PC-9 (cell line): Measurements from ENCODE around the gene MAZ. TPM values are rescaled to one million over a fixed set of nuclear protein-coding genes. Genes with fewer than 3 reads are reported as not detected.

ENCODE experiments used
- BruUV-seq: library from RNA; stranded (reverse); fragments of 400-500 nt; replicated peaks from 2 replicates; lab custom pipeline; 2021; lab: Mats Ljungman, UMichigan
- CTCF ChIA-PET: fragments of 300-600 bp; sonication (Branson Sonifier 250); formaldehyde crosslinking; loops from one replicate; lab custom pipeline; 2022; ENCODE audit warnings: antibody characterized with exemption; lab: Charles Lee
- POLR2A ChIA-PET: fragments of 300-600 bp; sonication (Branson Sonifier 250); formaldehyde crosslinking; loops from one replicate; lab custom pipeline; 2022; ENCODE audit warnings: antibody characterized with exemption; ENCODE audit not compliant: unreplicated experiment; lab: Charles Lee
- DNase-seq, 2 experiments: peaks; one replicate each; pipeline versions ENCODE4 v3.0.0 to v3.0.0-alpha.2; 2015 to 2022; ENCODE audit warnings: mixed read lengths in 1 of 2
- H2AFZ ChIP-seq: fragments of 200-600 bp; sonication (generic); 2 replicates; pipeline ENCODE4 v1.8.1; 2017; ENCODE audit warnings: antibody characterized with exemption
- H3F3A ChIP-seq: fragments of 200-600 bp; sonication (generic); 2 replicates; pipeline ENCODE4 v1.8.1; 2017; ENCODE audit warnings: antibody characterized with exemption, mild to moderate bottlenecking, low read depth; ENCODE audit not compliant: insufficient read depth
- H3K27ac ChIP-seq: fragments of 200-600 bp; sonication (generic); 2 replicates; pipeline ENCODE4 v1.6.1; 2016; ENCODE audit warnings: mixed run types
- H3K27me3 ChIP-seq: fragments of 200-600 bp; sonication (generic); 2 replicates; pipeline ENCODE4 v1.6.1; 2016; ENCODE audit warnings: low read depth, mixed run types; ENCODE audit not compliant: insufficient read depth
- H3K36me3 ChIP-seq: fragments of 200-600 bp; sonication (generic); 2 replicates; pipeline ENCODE4 v1.6.1; 2016; ENCODE audit warnings: low read depth, mixed run types
- H3K4me1 ChIP-seq: fragments of 200-600 bp; sonication (generic); replicated peaks from 2 replicates; pipeline ENCODE4 v1.6.1; 2016; ENCODE audit warnings: mixed run types; ENCODE audit not compliant: insufficient read depth
- H3K4me2 ChIP-seq: fragments of 200-600 bp; sonication (generic); 2 replicates; pipeline ENCODE4 v1.6.1; 2017; ENCODE audit warnings: mixed run types
- H3K4me3 ChIP-seq: fragments of 200-600 bp; sonication (generic); 2 replicates; pipeline ENCODE4 v1.6.1; 2016; ENCODE audit warnings: mixed run types
- H3K79me2 ChIP-seq: fragments of 200-600 bp; sonication (generic); 2 replicates; pipeline ENCODE4 v1.6.1; 2017; ENCODE audit warnings: low read depth, mixed run types
- H3K9me2 ChIP-seq: fragments of 200-600 bp; sonication (generic); 2 replicates; pipeline ENCODE4 v1.8.1; 2017; ENCODE audit warnings: mild to moderate bottlenecking; ENCODE audit not compliant: insufficient read depth
- H3K9me3 ChIP-seq: fragments of 200-600 bp; sonication (generic); 2 replicates; pipeline ENCODE4 v1.8.1; 2016; ENCODE audit warnings: low read depth; ENCODE audit not compliant: insufficient read depth
- H4K20me1 ChIP-seq: fragments of 200-600 bp; sonication (generic); 2 replicates; pipeline ENCODE4 v1.8.1; 2017; ENCODE audit not compliant: insufficient read depth
- EZH2 ChIP-seq: fragments of 200-600 bp; sonication (generic); IDR thresholded peaks from 2 replicates; pipeline ENCODE4 v1.8.0; 2017; ENCODE audit warnings: antibody characterized with exemption, low read depth
- intact Hi-C: fragments of 100-400 bp; cut with micrococcal nuclease; formaldehyde crosslinking; loops from one replicate; pipeline ENCODE4 v1.10.0; 2022; ENCODE audit not compliant: unreplicated experiment
- total RNA-seq: library from RNA; stranded (reverse); gene quantifications from 2 replicates; pipeline ENCODE4 v1.2.3, GENCODE V29; 2021
- TF ChIP-seq, protein P1 (sequence below): fragments of 200-600 bp; sonication (generic); conservative IDR thresholded peaks from 2 replicates; pipeline ENCODE4 v1.6.1; 2017; ENCODE audit warnings: mixed run types, antibody characterized with exemption, mild to moderate bottlenecking, moderate library complexity

MAZ gene
- total RNA-seq, 1 experiment from 2014 or later: 481 TPM

DNA sequence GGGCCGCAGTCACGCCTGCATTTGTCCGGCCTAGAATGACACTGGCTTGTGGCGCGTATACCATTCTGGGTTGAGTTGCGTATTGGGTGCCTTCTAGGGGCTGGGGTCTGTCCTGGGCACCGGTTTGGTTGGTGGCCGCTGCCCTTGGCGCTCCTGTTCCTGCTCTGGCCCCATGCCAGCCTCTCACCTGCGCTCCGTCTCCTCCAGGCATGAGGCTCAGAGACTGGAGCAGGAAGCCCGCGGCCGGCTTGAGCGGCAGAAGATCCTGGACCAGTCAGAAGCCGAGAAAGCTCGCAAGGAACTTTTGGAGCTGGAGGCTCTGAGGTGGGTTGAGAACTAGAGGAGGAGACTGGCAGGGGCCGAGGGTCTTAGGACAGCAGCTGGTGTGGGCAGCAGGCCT is 39.3 kb downstream of the MAZ start:
- no peak for TF ChIP-seq EZH2
- TF ChIP-seq, protein P1, sequence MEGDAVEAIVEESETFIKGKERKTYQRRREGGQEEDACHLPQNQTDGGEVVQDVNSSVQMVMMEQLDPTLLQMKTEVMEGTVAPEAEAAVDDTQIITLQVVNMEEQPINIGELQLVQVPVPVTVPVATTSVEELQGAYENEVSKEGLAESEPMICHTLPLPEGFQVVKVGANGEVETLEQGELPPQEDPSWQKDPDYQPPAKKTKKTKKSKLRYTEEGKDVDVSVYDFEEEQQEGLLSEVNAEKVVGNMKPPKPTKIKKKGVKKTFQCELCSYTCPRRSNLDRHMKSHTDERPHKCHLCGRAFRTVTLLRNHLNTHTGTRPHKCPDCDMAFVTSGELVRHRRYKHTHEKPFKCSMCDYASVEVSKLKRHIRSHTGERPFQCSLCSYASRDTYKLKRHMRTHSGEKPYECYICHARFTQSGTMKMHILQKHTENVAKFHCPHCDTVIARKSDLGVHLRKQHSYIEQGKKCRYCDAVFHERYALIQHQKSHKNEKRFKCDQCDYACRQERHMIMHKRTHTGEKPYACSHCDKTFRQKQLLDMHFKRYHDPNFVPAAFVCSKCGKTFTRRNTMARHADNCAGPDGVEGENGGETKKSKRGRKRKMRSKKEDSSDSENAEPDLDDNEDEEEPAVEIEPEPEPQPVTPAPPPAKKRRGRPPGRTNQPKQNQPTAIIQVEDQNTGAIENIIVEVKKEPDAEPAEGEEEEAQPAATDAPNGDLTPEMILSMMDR: no peak
- Histone ChIP-seq H3K9me3 (no peaks in the 10 kb centered on the region), H3K27me3 (no peaks in the 10 kb centered on the region), H3K4me3 (no peak overlapping the region), H3K36me3 (no peaks in the 10 kb centered on the region), H4K20me1 (no peaks in the 10 kb centered on the region), H3K4me1 (no peaks in the 10 kb centered on the region), H3K79me2 (no peaks in the 10 kb centered on the region), H3F3A (no peaks in the 10 kb centered on the region; the same call in 1 of the 2 replicates), H3K4me2 (no peak overlapping the region), H3K27ac (no peak overlapping the region), H2AFZ (no peak overlapping the region), H3K9me2 (no peaks in the 10 kb centered on the region)
- intact Hi-C loops: no loop called here
- no TSS peak for BruUV-seq
- ChIA-PET CTCF (no interaction called here), POLR2A (no interaction called here)
- no peak for DNase-seq

DNA sequence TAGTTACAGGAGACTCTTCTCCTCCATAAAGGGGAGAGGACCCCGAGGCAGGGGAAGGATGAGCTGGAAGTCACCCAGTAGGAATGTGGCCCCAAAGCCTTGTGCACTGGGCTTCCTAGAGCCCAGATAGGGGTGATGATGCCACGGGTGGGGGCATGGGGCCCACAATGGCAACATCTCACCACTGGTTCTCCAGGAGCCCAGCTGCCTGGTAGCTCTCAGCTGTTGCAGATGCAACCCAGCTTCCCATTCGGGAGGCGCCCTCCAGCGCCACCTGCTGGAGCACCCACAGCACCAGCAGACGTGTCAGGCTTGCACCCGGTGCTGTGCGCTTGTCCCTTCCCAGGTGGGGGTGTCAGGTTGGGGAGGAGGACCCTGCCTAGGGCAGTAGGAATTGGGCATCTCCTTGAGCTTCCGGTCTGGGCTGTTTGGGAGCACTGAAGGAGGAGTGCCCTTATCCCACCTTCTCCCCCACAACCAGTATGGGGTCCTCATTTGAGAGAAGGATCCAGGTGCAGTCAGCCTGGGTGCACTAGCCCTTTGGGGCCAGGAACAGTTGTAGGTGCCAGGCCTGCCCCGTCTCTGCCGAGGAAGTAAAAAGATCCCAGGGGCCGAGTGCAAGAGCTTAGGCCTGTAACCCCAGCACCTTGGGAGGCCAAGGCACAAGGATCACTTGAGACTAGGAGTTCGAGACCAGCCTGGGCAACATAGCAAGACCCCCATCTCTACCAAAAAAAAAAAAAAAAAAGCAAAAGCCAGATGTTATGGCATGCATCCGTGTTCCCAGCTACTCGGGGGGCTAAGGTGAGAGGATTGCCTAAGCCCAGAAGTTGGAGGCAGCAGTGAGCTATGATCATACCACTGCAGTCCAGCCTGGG is 42.3 kb downstream of the MAZ start:
- no peak overlapping the region for H2AFZ ChIP-seq
- H3K4me2 ChIP-seq: no peak overlapping the region
- intact Hi-C loops: loop anchor here (1.0 kb wide), 2 partner anchors 27 to 148 kb away; no protein-coding TSS in a partner anchor
- no peaks in the 10 kb centered on the region for H3K79me2 ChIP-seq
- H3K4me1 ChIP-seq: no peaks in the 10 kb centered on the region
- DNase-seq: peak in 1 of 2 experiments; percentile 75
- no peaks in the 10 kb centered on the region; the same call in 1 of the 2 replicates for H3F3A ChIP-seq
- TF ChIP-seq EZH2: no peak
- TF ChIP-seq, protein P1: peak; percentile 90
- no TSS peak for BruUV-seq
- CTCF ChIA-PET: interaction anchor here (0.5 to 1.8 kb wide), 21 partner anchors 10 to 875 kb away, joined by 3 to 18 read pairs (median 5); partner anchors contain the start of genes CDIPT, MVP, PAGR1 and SEZ6L2
- no peaks in the 10 kb centered on the region for H3K9me3 ChIP-seq
- H4K20me1 ChIP-seq: no peaks in the 10 kb centered on the region
- H3K4me3 ChIP-seq: no peak overlapping the region
- no peaks in the 10 kb centered on the region for H3K36me3 ChIP-seq
- no peaks in the 10 kb centered on the region for H3K9me2 ChIP-seq
- H3K27me3 ChIP-seq: no peaks in the 10 kb centered on the region
- H3K27ac ChIP-seq: no peak overlapping the region
- POLR2A ChIA-PET: interaction anchor here (0.5 kb wide), 1 partner anchor 54 kb away, joined by 4 read pairs; no protein-coding TSS in a partner anchor

DNA sequence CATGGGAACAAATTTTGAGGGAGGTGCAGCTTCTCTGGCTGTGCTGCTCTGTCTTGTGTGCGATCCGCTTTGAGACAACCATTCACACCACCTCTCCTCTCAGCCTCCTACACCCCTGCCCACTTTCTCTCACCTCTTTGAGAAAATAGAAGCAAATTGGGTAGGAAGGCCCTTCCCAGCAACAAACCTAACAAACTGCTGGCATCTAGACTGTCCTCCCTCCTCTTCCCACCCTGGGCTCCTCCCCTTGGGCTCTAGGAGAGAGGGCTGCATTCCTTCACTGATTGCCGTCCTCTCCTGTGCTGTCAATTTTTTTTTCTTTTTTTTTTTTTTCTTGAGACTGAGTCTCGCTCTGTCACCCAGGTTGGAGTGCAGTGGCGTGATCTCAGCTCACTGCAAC is 43.2 kb downstream of the MAZ start:
- ChIA-PET CTCF (interaction anchor here (0.6 to 1.0 kb wide), 3 partner anchors 34 to 203 kb away, joined by 5 to 12 read pairs (median 6); partner anchors contain the start of gene PAGR1), POLR2A (interaction anchor here (0.7 kb wide), 1 partner anchor 149 kb away, joined by 9 read pairs; no protein-coding TSS in a partner anchor)
- intact Hi-C loops: no loop called here
- Histone ChIP-seq H3K36me3 (no peaks in the 10 kb centered on the region), H3K4me1 (no peaks in the 10 kb centered on the region), H3K4me3 (no peak overlapping the region), H3K9me3 (no peaks in the 10 kb centered on the region), H2AFZ (no peak overlapping the region), H3F3A (no peaks in the 10 kb centered on the region; the same call in 1 of the 2 replicates), H3K27ac (no peak overlapping the region), H3K4me2 (no peak overlapping the region), H3K9me2 (no peaks in the 10 kb centered on the region), H3K27me3 (no peaks in the 10 kb centered on the region), H4K20me1 (no peaks in the 10 kb centered on the region), H3K79me2 (no peaks in the 10 kb centered on the region)
- DNase-seq: no peak
- BruUV-seq: no TSS peak
- TF ChIP-seq, protein P1: no peak
